ENCODE data around the gene RPL19.

RPL19 gene

GRCh38 chr17:39217734-39218369, 17.8 kb downstream of the RPL19 start:
- TF ChIP-seq HDGF (IDR thresholded peaks at IDR 0.05; ENCODE audit: borderline replicate concordance) = no peak
- TF ChIP-seq FOXK2 (IDR thresholded peaks at IDR 0.05) = no peak
- no peak for TF ChIP-seq SP1 (IDR thresholded peaks at IDR 0.05)
- no peak for DNase-seq (ENCODE audit: extremely low spot score)
- POLR2A ChIA-PET = interaction anchor here (0.9 to 2.1 kb wide), 2 partner anchors 14 to 18 kb away, joined by 4 to 12 read pairs; partner anchors contain the start of gene RPL19
- CTCF ChIA-PET = interaction anchor here (0.7 to 2.8 kb wide), 4 partner anchors 9 to 21 kb away, joined by 3 to 14 read pairs (median 4); no protein-coding TSS in a partner anchor

- no peak for TF ChIP-seq TARDBP (IDR thresholded peaks at IDR 0.05)
- TF ChIP-seq ELF4 (IDR thresholded peaks at IDR 0.05) = no peak
- TF ChIP-seq FOXA1 (IDR thresholded peaks at IDR 0.05) = no peak
- DNase-seq (ENCODE audit: extremely low spot score) = no peak
- POLR2A ChIA-PET = interaction anchor here (0.7 to 2.1 kb wide), 2 partner anchors 13 to 19 kb away, joined by 3 to 12 read pairs; partner anchors contain the start of gene RPL19
- CTCF ChIA-PET = interaction anchor here (0.7 to 2.8 kb wide), 4 partner anchors 10 to 25 kb away, joined by 3 to 14 read pairs (median 4); no protein-coding TSS in a partner anchor
Measured at GRCh38 chr17:39218906-39219305, 18.8 kb downstream of the RPL19 start.

- TF ChIP-seq TARDBP (IDR thresholded peaks at IDR 0.05) (no peak), L3MBTL2 (conservative IDR thresholded peaks at IDR 0.05) (no peak), FOXK2 (IDR thresholded peaks at IDR 0.05) (no peak), BHLHE40 (IDR thresholded peaks at IDR 0.05; ENCODE audit: borderline replicate concordance) (no peak), NFRKB (IDR thresholded peaks at IDR 0.05) (no peak), CTBP1 (IDR thresholded peaks at IDR 0.05; ENCODE audit: borderline replicate concordance) (no peak), FOXA1 (IDR thresholded peaks at IDR 0.05) (no peak), FOXM1 (IDR thresholded peaks at IDR 0.05; ENCODE audit: borderline replicate concordance) (no peak), ELF4 (IDR thresholded peaks at IDR 0.05) (no peak), LEF1 (IDR thresholded peaks at IDR 0.05; ENCODE audit: borderline replicate concordance) (no peak), SP1 (IDR thresholded peaks at IDR 0.05) (no peak), SUZ12 (IDR thresholded peaks at IDR 0.05) (no peak)
- CTCF ChIA-PET = interaction anchor here (1.7 to 2.8 kb wide), 2 partner anchors 17 to 24 kb away, joined by 5 to 14 read pairs; no protein-coding TSS in a partner anchor
- POLR2A ChIA-PET = interaction anchor here (1.0 kb wide), 1 partner anchor 20 kb away, joined by 3 read pairs; the partner anchor contains the start of gene RPL19
Measured at GRCh38 chr17:39219647-39220154, 19.6 kb downstream of the RPL19 start.

GRCh38 chr17:39221572-39221971, 21.5 kb downstream of the RPL19 start:
- ChIA-PET POLR2A (interaction anchor here (0.9 to 1.3 kb wide), 2 partner anchors 18 to 22 kb away, joined by 4 to 5 read pairs; partner anchors contain the start of gene RPL19), CTCF (interaction anchor here (0.7 to 1.1 kb wide), 2 partner anchors 14 to 27 kb away, joined by 3 read pairs; no protein-coding TSS in a partner anchor)
- no peak for DNase-seq (ENCODE audit: extremely low spot score)
- TF ChIP-seq TARDBP (IDR thresholded peaks at IDR 0.05) (no peak), SUZ12 (IDR thresholded peaks at IDR 0.05) (no peak), ZNF384 (IDR thresholded peaks at IDR 0.05) (no peak), SP1 (IDR thresholded peaks at IDR 0.05) (no peak), FOXM1 (IDR thresholded peaks at IDR 0.05; ENCODE audit: borderline replicate concordance) (no peak), HDGF (IDR thresholded peaks at IDR 0.05; ENCODE audit: borderline replicate concordance) (no peak), CTBP1 (IDR thresholded peaks at IDR 0.05; ENCODE audit: borderline replicate concordance) (no peak), L3MBTL2 (conservative IDR thresholded peaks at IDR 0.05) (no peak), NFRKB (IDR thresholded peaks at IDR 0.05) (no peak), ARNT (IDR thresholded peaks at IDR 0.05) (no peak), PKNOX1 (IDR thresholded peaks at IDR 0.05) (no peak), FOXA1 (IDR thresholded peaks at IDR 0.05) (no peak), FOXK2 (IDR thresholded peaks at IDR 0.05) (no peak), BHLHE40 (IDR thresholded peaks at IDR 0.05; ENCODE audit: borderline replicate concordance) (no peak), LEF1 (IDR thresholded peaks at IDR 0.05; ENCODE audit: borderline replicate concordance) (no peak), ELF4 (IDR thresholded peaks at IDR 0.05) (no peak)

More at GRCh38 chr17:39219647-39220154, 19.6 kb downstream of the RPL19 start:
- DNase-seq (ENCODE audit: extremely low spot score) = no peak

GRCh38 chr17:39222151-39222550, 22.1 kb downstream of the RPL19 start:
- DNase-seq (ENCODE audit: extremely low spot score) = no peak
- ChIA-PET POLR2A (interaction anchor here (0.9 to 1.3 kb wide), 2 partner anchors 19 to 23 kb away, joined by 4 to 5 read pairs; partner anchors contain the start of gene RPL19), CTCF (interaction anchor here (1.1 kb wide), 1 partner anchor 13 kb away, joined by 3 read pairs; no protein-coding TSS in a partner anchor)
- TF ChIP-seq SUZ12 (IDR thresholded peaks at IDR 0.05) (no peak), FOXK2 (IDR thresholded peaks at IDR 0.05) (no peak), HDGF (IDR thresholded peaks at IDR 0.05; ENCODE audit: borderline replicate concordance) (no peak), SP1 (IDR thresholded peaks at IDR 0.05) (no peak), ZNF384 (IDR thresholded peaks at IDR 0.05) (no peak), ELF4 (IDR thresholded peaks at IDR 0.05) (no peak), L3MBTL2 (conservative IDR thresholded peaks at IDR 0.05) (no peak), ARNT (IDR thresholded peaks at IDR 0.05) (no peak), BHLHE40 (IDR thresholded peaks at IDR 0.05; ENCODE audit: borderline replicate concordance) (no peak), TARDBP (IDR thresholded peaks at IDR 0.05) (no peak), FOXM1 (IDR thresholded peaks at IDR 0.05; ENCODE audit: borderline replicate concordance) (no peak)

GRCh38 chr17:39222866-39223834, 23.1 kb downstream of the RPL19 start:
- TF ChIP-seq CTBP1 (IDR thresholded peaks at IDR 0.05; ENCODE audit: borderline replicate concordance) (no peak), FOXA1 (IDR thresholded peaks at IDR 0.05) (no peak), L3MBTL2 (conservative IDR thresholded peaks at IDR 0.05) (no peak)
- POLR2A ChIA-PET = interaction anchor here (0.5 to 1.7 kb wide), 4 partner anchors 14 to 238 kb away, joined by 3 to 18 read pairs (median 6); partner anchors contain the start of genes CDK12 and RPL19
- no peak for DNase-seq (ENCODE audit: extremely low spot score)
- CTCF ChIA-PET = interaction anchor here (0.9 to 1.8 kb wide), 4 partner anchors 9 to 22 kb away, joined by 3 to 14 read pairs (median 4); no protein-coding TSS in a partner anchor
